Endothelial cell of umbilical vein (primary cell): Measurements from ENCODE around the gene MCTP2. TPM values are rescaled to one million over a fixed set of nuclear protein-coding genes. Genes with fewer than 3 reads are reported as not detected.

Experiments used
- BruUV-seq: library from RNA; stranded (reverse); fragments of 400-500 nt; replicated peaks from 2 replicates; lab custom pipeline; 2021; lab: Mats Ljungman, UMichigan
- CTCF ChIA-PET: fragments of 300-600, 350-600 bp; sonication (Branson Sonifier 250); formaldehyde crosslinking; loops from one replicate; lab custom pipeline; 2021; ENCODE audit warnings: antibody characterized with exemption, inconsistent platforms; lab: Charles Lee
- POLR2A ChIA-PET: fragments of 300-600, 350-600 bp; sonication (Branson Sonifier 250); formaldehyde crosslinking; loops from one replicate; lab custom pipeline; 2021; ENCODE audit warnings: antibody characterized with exemption, inconsistent platforms; lab: Charles Lee
- DNase-seq: peaks from one replicate; pipeline ENCODE4 v3.0.0-alpha.2; 2011; ENCODE audit warnings: low read depth, low spot score
- FAIRE-seq: peaks from 2 replicates; lab custom pipeline; 2011; peaks lifted over from hg19 to GRCh38; lab: Jason Lieb, UNC
- H2AFZ ChIP-seq: 2 replicates; pipeline ENCODE4 v1.6.0; 2012; ENCODE audit warnings: low read depth, low read length, control low read depth, inconsistent platforms
- H3K27ac ChIP-seq: 2 replicates; pipeline ENCODE4 v1.5.1; 2011; ENCODE audit warnings: low read depth, mild to moderate bottlenecking, control low read depth, low read length, moderate library complexity; ENCODE audit not compliant: insufficient read depth
- H3K27me3 ChIP-seq, 2 experiments: 2 replicates each; pipeline versions ENCODE4 v1.6.0 to v1.6.1; 2011; ENCODE audit warnings: low read length in 2 of 2, mixed read lengths in 1 of 2; ENCODE audit not compliant: control insufficient read depth in 2 of 2, insufficient read depth in 2 of 2
- H3K36me3 ChIP-seq, 2 experiments: 2 replicates in 1 of 2; 3 replicates in 1 of 2; pipeline ENCODE4 v1.5.1; 2011; ENCODE audit warnings: low read length in 2 of 2, mild to moderate bottlenecking in 1 of 2, moderate library complexity in 1 of 2; ENCODE audit not compliant: control insufficient read depth in 2 of 2, insufficient read depth in 2 of 2; ENCODE audit errors: extremely low read depth in 1 of 2
- H3K4me1 ChIP-seq: 3 replicates; pipeline ENCODE4 v1.5.1; 2011; ENCODE audit warnings: mild to moderate bottlenecking, low read length; ENCODE audit not compliant: control insufficient read depth, insufficient read depth; ENCODE audit errors: extremely low read depth
- H3K4me2 ChIP-seq: 2 replicates; pipeline ENCODE4 v1.6.1; 2011; ENCODE audit warnings: low read length, control low read depth, mixed read lengths; ENCODE audit not compliant: insufficient read depth
- H3K4me3 ChIP-seq, 3 experiments: fragments of 200-600 bp in 1 of 3; sonication (generic), shearing (Covaris generic) in 1 of 3; replicated peaks in 1 of 3; 2 replicates each; pipeline ENCODE4 v1.5.1; 2011 to 2016; ENCODE audit warnings: control low read depth in 3 of 3, low read length in 3 of 3, mild to moderate bottlenecking in 2 of 3, inconsistent platforms in 1 of 3, low read depth in 1 of 3, moderate library complexity in 1 of 3; ENCODE audit not compliant: insufficient read depth in 1 of 3
- H3K79me2 ChIP-seq: 2 replicates; pipeline ENCODE4 v1.6.0; 2012; ENCODE audit warnings: low read length, inconsistent platforms; ENCODE audit not compliant: control insufficient read depth, insufficient read depth
- H3K9ac ChIP-seq: replicated peaks from 2 replicates; pipeline ENCODE3; 2011; ENCODE audit warnings: low read length, control low read depth; ENCODE audit not compliant: insufficient read depth; ENCODE audit errors: extremely low read depth
- H3K9me1 ChIP-seq: replicated peaks from 3 replicates; pipeline ENCODE4 v1.6.0; 2011; ENCODE audit warnings: mild to moderate bottlenecking, low read length; ENCODE audit not compliant: control insufficient read depth, insufficient read depth; ENCODE audit errors: extremely low read depth
- H3K9me3 ChIP-seq: replicated peaks from 2 replicates; pipeline ENCODE4 v1.5.1; 2012; ENCODE audit warnings: low read length, inconsistent platforms; ENCODE audit not compliant: control insufficient read depth, insufficient read depth
- H4K20me1 ChIP-seq: replicated peaks from 2 replicates; pipeline ENCODE3; 2011; ENCODE audit warnings: mild to moderate bottlenecking, low read length; ENCODE audit not compliant: control insufficient read depth, insufficient read depth; ENCODE audit errors: extremely low read depth
- EZH2 ChIP-seq: IDR thresholded peaks from 2 replicates; pipeline ENCODE4 v1.6.1; 2012; ENCODE audit warnings: borderline replicate concordance, low read depth, mild to moderate bottlenecking, moderate library complexity, low read length, inconsistent platforms; ENCODE audit not compliant: severe bottlenecking
- FOS ChIP-seq: IDR thresholded peaks from 2 replicates; pipeline ENCODE4 v1.6.1; 2011; ENCODE audit warnings: mild to moderate bottlenecking, low read length, moderate library complexity, borderline replicate concordance; ENCODE audit not compliant: insufficient read depth
- GATA2 ChIP-seq: IDR thresholded peaks from 2 replicates; pipeline ENCODE4 v1.7.0; 2011; ENCODE audit warnings: low read depth, mild to moderate bottlenecking, moderate library complexity, mixed read lengths, low read length; ENCODE audit not compliant: insufficient read length, insufficient read depth
- JUN ChIP-seq: IDR thresholded peaks from 2 replicates; pipeline ENCODE4 v1.6.1; 2011; ENCODE audit warnings: borderline replicate concordance, low read depth; ENCODE audit not compliant: insufficient read length, insufficient read depth
- POLR2A ChIP-seq: IDR thresholded peaks from 2 replicates; pipeline ENCODE4 v1.6.1; 2012; ENCODE audit warnings: low read depth, mild to moderate bottlenecking, control low read depth, low read length
- POLR2AphosphoS5 ChIP-seq: IDR thresholded peaks from 2 replicates; pipeline ENCODE4 v1.6.1; 2012; ENCODE audit warnings: low read depth, mild to moderate bottlenecking, control low read depth, low read length, moderate library complexity; ENCODE audit not compliant: insufficient read depth
- dilution Hi-C: fragments of 300-500 bp; cut with MboI; formaldehyde crosslinking; loops from one replicate; pipeline ENCODE4 v1.15.0; 2019; ENCODE audit warnings: low sequenced_read_pairs; ENCODE audit not compliant: extremely low pct_ligation_motif_present
- intact Hi-C: fragments of 100-400 bp; cut with micrococcal nuclease; formaldehyde crosslinking; loops from one replicate; pipeline ENCODE4 v1.10.0; 2022
- polyA plus RNA-seq, 4 experiments: library from polyadenylated mRNA; depleted of rRNA in 3 of 4; stranded (reverse) in 3 of 4; unstranded in 1 of 4; fragments of >200 nt; gene quantifications; 2 replicates each; pipeline versions ENCODE4 v1.2.1 to v1.2.3, GENCODE V29; 2011 to 2012; ENCODE audit warnings: missing spikeins in 1 of 4
- total RNA-seq: library from RNA; stranded (reverse); gene quantifications from 2 replicates; pipeline ENCODE4 v1.2.3, GENCODE V29; 2021
- TF ChIP-seq, protein P1 (sequence below), 2 donors: IDR thresholded peaks; 1 replicate in 1 of 2; 2 replicates in 1 of 2; pipeline ENCODE4 v1.5.1; 2011; ENCODE audit warnings: low read length in 2 of 2, mild to moderate bottlenecking in 2 of 2, moderate library complexity in 2 of 2, control low read depth in 1 of 2, inconsistent platforms in 1 of 2, low read depth in 1 of 2; ENCODE audit not compliant: insufficient read depth in 1 of 2; ENCODE audit errors: extremely low read depth in 1 of 2
- TF ChIP-seq, protein P2 (sequence below): IDR thresholded peaks from 2 replicates; pipeline ENCODE4 v1.6.1; 2011; ENCODE audit not compliant: insufficient read depth, insufficient read length

The MCTP2 gene
- total and polyA plus RNA-seq, 2 donors (not counting 3 experiments of a cell fraction or from before 2014, with no cell fraction given), result 0.01 to 0.75 TPM

DNA sequence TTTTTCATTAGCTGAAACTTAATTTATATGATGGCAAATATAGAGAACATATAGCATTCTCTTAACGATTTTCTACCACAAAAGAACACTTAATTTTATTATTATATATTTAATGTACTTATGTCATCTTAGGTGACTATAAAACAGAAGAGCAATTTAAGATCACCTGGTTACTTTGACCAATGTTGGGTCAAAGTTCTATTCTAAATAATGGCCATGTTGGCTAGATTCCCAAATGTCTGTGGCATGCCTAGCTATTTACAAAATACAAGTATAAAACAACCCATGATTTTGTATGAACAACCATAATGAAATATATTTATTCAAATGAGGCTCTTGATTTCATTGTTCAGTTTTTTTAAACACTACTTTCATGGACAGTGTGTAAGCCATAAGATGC lies 200.9 kb downstream of the MCTP2 start:
- no peaks in the 10 kb centered on the region for H4K20me1 ChIP-seq
- no peak for DNase-seq
- TF ChIP-seq POLR2A (no peak), POLR2AphosphoS5 (no peak), FOS (no peak), GATA2 (no peak), JUN (no peak), EZH2 (no peak)
- TF ChIP-seq, protein P1, sequence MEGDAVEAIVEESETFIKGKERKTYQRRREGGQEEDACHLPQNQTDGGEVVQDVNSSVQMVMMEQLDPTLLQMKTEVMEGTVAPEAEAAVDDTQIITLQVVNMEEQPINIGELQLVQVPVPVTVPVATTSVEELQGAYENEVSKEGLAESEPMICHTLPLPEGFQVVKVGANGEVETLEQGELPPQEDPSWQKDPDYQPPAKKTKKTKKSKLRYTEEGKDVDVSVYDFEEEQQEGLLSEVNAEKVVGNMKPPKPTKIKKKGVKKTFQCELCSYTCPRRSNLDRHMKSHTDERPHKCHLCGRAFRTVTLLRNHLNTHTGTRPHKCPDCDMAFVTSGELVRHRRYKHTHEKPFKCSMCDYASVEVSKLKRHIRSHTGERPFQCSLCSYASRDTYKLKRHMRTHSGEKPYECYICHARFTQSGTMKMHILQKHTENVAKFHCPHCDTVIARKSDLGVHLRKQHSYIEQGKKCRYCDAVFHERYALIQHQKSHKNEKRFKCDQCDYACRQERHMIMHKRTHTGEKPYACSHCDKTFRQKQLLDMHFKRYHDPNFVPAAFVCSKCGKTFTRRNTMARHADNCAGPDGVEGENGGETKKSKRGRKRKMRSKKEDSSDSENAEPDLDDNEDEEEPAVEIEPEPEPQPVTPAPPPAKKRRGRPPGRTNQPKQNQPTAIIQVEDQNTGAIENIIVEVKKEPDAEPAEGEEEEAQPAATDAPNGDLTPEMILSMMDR (IDR thresholded peaks at IDR 0.05; ENCODE audit: extremely low read depth in 1 of 2, insufficient read depth in 1 of 2, low read depth in 1 of 2, low read length in 2 of 2), result no peak
- TF ChIP-seq, protein P2, sequence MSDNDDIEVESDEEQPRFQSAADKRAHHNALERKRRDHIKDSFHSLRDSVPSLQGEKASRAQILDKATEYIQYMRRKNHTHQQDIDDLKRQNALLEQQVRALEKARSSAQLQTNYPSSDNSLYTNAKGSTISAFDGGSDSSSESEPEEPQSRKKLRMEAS, result no peak
- no peak overlapping the region for H3K9ac ChIP-seq
- H3K79me2 ChIP-seq, result no peaks in the 10 kb centered on the region
- no peak overlapping the region for H3K27ac ChIP-seq
- H3K4me3 ChIP-seq, result no peak overlapping the region
- no peaks in the 10 kb centered on the region for H3K9me1 ChIP-seq
- H2AFZ ChIP-seq, result no peak overlapping the region
- FAIRE-seq, result no peak
- H3K4me1 ChIP-seq, result no peaks in the 10 kb centered on the region
- no peaks in the 10 kb centered on the region for H3K9me3 ChIP-seq
- no TSS peak for BruUV-seq
- dilution Hi-C loops (no loop called here), intact Hi-C loops (no loop called here)
- no peak overlapping the region for H3K4me2 ChIP-seq
- ChIA-PET CTCF (no interaction called here), POLR2A (no interaction called here)
- no peaks in the 10 kb centered on the region for H3K27me3 ChIP-seq
- H3K36me3 ChIP-seq, result no peaks in the 10 kb centered on the region
